ENCODE measurements around the gene PACRG.
"Not testable (repeated sequence)": the region's sequence is repeated elsewhere in the genome, so short reads cannot be mapped to it uniquely, and the experiment has no call there.

Gene PACRG

GRCh38 chr6:163308629-163309440 is 581.1 kb downstream of the PACRG start:
- DNase-seq (ENCODE audit: low read depth in 1 of 2, low spot score in 1 of 2) = no peak

- no peak for DNase-seq (ENCODE audit: low read depth in 1 of 2, low spot score in 1 of 2)
Observed at GRCh38 chr6:163309491-163310026, 581.8 kb downstream of the PACRG start.

- DNase-seq (ENCODE audit: low read depth in 1 of 2, low spot score in 1 of 2) = no peak
Observed at GRCh38 chr6:163310096-163310972, 582.6 kb downstream of the PACRG start.

GRCh38 chr6:163310973-163311383 is 583.2 kb downstream of the PACRG start:
- DNase-seq (ENCODE audit: low read depth in 1 of 2, low spot score in 1 of 2) = no peak

- DNase-seq (ENCODE audit: low read depth in 1 of 2, low spot score in 1 of 2) = no peak
Observed at GRCh38 chr6:163311830-163312229, 584.1 kb downstream of the PACRG start.

- no peak for DNase-seq (ENCODE audit: low read depth in 1 of 2, low spot score in 1 of 2)
Observed at GRCh38 chr6:163313566-163313965, 585.8 kb downstream of the PACRG start.

GRCh38 chr6:163313981-163314380 is 586.2 kb downstream of the PACRG start:
- no peak for DNase-seq (ENCODE audit: low read depth in 1 of 2, low spot score in 1 of 2)

- DNase-seq (ENCODE audit: low read depth in 1 of 2, low spot score in 1 of 2) = no peak
Observed at GRCh38 chr6:163314791-163315470, 587.2 kb downstream of the PACRG start.

- not testable (repeated sequence) for DNase-seq (ENCODE audit: low read depth in 1 of 2, low spot score in 1 of 2)
Observed at GRCh38 chr6:163316866-163317495, 589.2 kb downstream of the PACRG start.

GRCh38 chr6:163318071-163318786 is 590.5 kb downstream of the PACRG start:
- no peak for DNase-seq (ENCODE audit: low read depth in 1 of 2, low spot score in 1 of 2)

- no peak for DNase-seq (ENCODE audit: low read depth in 1 of 2, low spot score in 1 of 2)
Observed at GRCh38 chr6:163319609-163320366, 592.0 kb downstream of the PACRG start.

- DNase-seq (ENCODE audit: low read depth in 1 of 2, low spot score in 1 of 2) = no peak
Observed at GRCh38 chr6:163320402-163320801, 592.6 kb downstream of the PACRG start.

GRCh38 chr6:163320804-163321203 is 593.0 kb downstream of the PACRG start:
- no peak for DNase-seq (ENCODE audit: low read depth in 1 of 2, low spot score in 1 of 2)

GRCh38 chr6:163321717-163322116 is 593.9 kb downstream of the PACRG start:
- no peak for DNase-seq (ENCODE audit: low read depth in 1 of 2, low spot score in 1 of 2)

- no peak for DNase-seq (ENCODE audit: low read depth in 1 of 2, low spot score in 1 of 2)
Observed at GRCh38 chr6:163323274-163323673, 595.5 kb downstream of the PACRG start.

- DNase-seq (ENCODE audit: low read depth in 1 of 2, low spot score in 1 of 2) = no peak
Observed at GRCh38 chr6:163323705-163324104, 595.9 kb downstream of the PACRG start.

GRCh38 chr6:163324326-163324687 is 596.5 kb downstream of the PACRG start:
- no peak for DNase-seq (ENCODE audit: low read depth in 1 of 2, low spot score in 1 of 2)

GRCh38 chr6:163324688-163325389 is 597.1 kb downstream of the PACRG start:
- DNase-seq (ENCODE audit: low read depth in 1 of 2, low spot score in 1 of 2) = no peak

- DNase-seq (ENCODE audit: low read depth in 1 of 2, low spot score in 1 of 2) = no peak
Observed at GRCh38 chr6:163325390-163325784, 597.6 kb downstream of the PACRG start.

All from stimulated activated CD4-positive, alpha-beta T cell treated with anti-CD3 and anti-CD28 coated beads, Interleukin-15, amount 100 ng/mL, for 1 hour (primary cell).